Stimulated activated CD4-positive, alpha-beta T cell treated with anti-CD3 and anti-CD28 coated beads, TNF-alpha, amount 100 ng/mL, for 48 hours (primary cell): ENCODE data around the gene AP3B2.
"Not testable (repeated sequence)": the region's sequence is repeated elsewhere in the genome, so short reads cannot be mapped to it uniquely, and the experiment has no call there.

Source experiments
- DNase-seq, 3 donors: peaks; one replicate each; pipeline ENCODE4 v3.0.0-alpha.2; 2020; ENCODE audit warnings: low read depth in 3 of 3

The AP3B2 gene

GRCh38 chr15:82648257-82649103, 61.2 kb downstream of the AP3B2 start:
- no peak for DNase-seq

GRCh38 chr15:82647835-82648256, 61.8 kb downstream of the AP3B2 start:
- DNase-seq: peak in 1 of 3 donors; percentile 28

GRCh38 chr15:82647045-82647834, 62.4 kb downstream of the AP3B2 start, which contains the start of gene CPEB1:
CPEB1 (minus strand) TSS chr15:82647363; CDS start chr15:82628459, 18,904 bp downstream.
- peak in 1 of 3 donors; percentile 8 for DNase-seq

GRCh38 chr15:82646250-82647044, 63.2 kb downstream of the AP3B2 start:
- no peak for DNase-seq

GRCh38 chr15:82644967-82645852, 64.5 kb downstream of the AP3B2 start:
- not testable (repeated sequence) for DNase-seq

- DNase-seq: no peak
Measured at GRCh38 chr15:82643992-82644391, 65.7 kb downstream of the AP3B2 start.

- DNase-seq: no peak
Measured at GRCh38 chr15:82642656-82643055, 67.0 kb downstream of the AP3B2 start.

- DNase-seq: no peak
Measured at GRCh38 chr15:82641129-82641798, 68.4 kb downstream of the AP3B2 start.

GRCh38 chr15:82640672-82641071, 69.0 kb downstream of the AP3B2 start:
- no peak for DNase-seq

- DNase-seq: no peak
Measured at GRCh38 chr15:82635798-82636197, 73.9 kb downstream of the AP3B2 start.

- no peak for DNase-seq
Measured at GRCh38 chr15:82630033-82630432, 79.6 kb downstream of the AP3B2 start.

GRCh38 chr15:82625136-82625535, 84.5 kb downstream of the AP3B2 start:
- DNase-seq: no peak

- no peak for DNase-seq
Measured at GRCh38 chr15:82624438-82624837, 85.2 kb downstream of the AP3B2 start.

GRCh38 chr15:82624008-82624407, 85.7 kb downstream of the AP3B2 start:
- DNase-seq: no peak

GRCh38 chr15:82621970-82622369, 87.7 kb downstream of the AP3B2 start:
- no peak for DNase-seq

GRCh38 chr15:82613747-82614146, 95.9 kb downstream of the AP3B2 start:
- no peak for DNase-seq

GRCh38 chr15:82611348-82611747, 98.3 kb downstream of the AP3B2 start:
- no peak for DNase-seq
